Central memory CD8-positive, alpha-beta T cell (primary cell): ENCODE measurements around the gene DDI2.

Source experiments
- ATAC-seq: fragments of 150-1000 bp; cut with Tn5 transposase; replicated peaks from 2 replicates; pipeline ENCODE4 v1.10.0; 2022; ENCODE audit warnings: mild to moderate bottlenecking, moderate FRiP score, moderate number of reproducible peaks; ENCODE audit not compliant: poor library complexity, severe bottlenecking; ENCODE audit errors: extremely low read depth
- DNase-seq, 2 donors: peaks; one replicate each; pipeline ENCODE4 v3.0.0; 2021; ENCODE audit warnings: low spot score in 2 of 2
- H3K27ac Mint-ChIP-seq: one replicate; pipeline ENCODE4 v1.8.0; 2022; ENCODE audit warnings: low read depth, mild to moderate bottlenecking, moderate library complexity, mixed read lengths
- H3K27me3 Mint-ChIP-seq: one replicate; pipeline ENCODE4 v1.8.0; 2022; ENCODE audit warnings: mixed read lengths
- H3K36me3 Mint-ChIP-seq: one replicate; pipeline ENCODE4 v1.8.0; 2022; ENCODE audit warnings: mild to moderate bottlenecking, moderate library complexity, mixed read lengths; ENCODE audit not compliant: insufficient read depth
- H3K4me1 Mint-ChIP-seq: one replicate; pipeline ENCODE4 v1.8.0; 2022; ENCODE audit warnings: mixed read lengths
- H3K4me3 Mint-ChIP-seq: one replicate; pipeline ENCODE4 v1.8.0; 2022; ENCODE audit warnings: mild to moderate bottlenecking, moderate library complexity, mixed read lengths
- H3K9me3 Mint-ChIP-seq: one replicate; pipeline ENCODE4 v1.8.0; 2022; ENCODE audit warnings: mixed read lengths

DDI2 gene

GRCh38 chr1:15707239-15707925 is 90.1 kb downstream of the DDI2 start:
- H3K4me3 Mint-ChIP-seq, result no peak overlapping the region
- peaks cover 34% of the 10 kb centered on the region for H3K4me1 Mint-ChIP-seq
- ATAC-seq (no peak), DNase-seq (no peak)
- no peaks in the 10 kb centered on the region for H3K9me3 Mint-ChIP-seq
- H3K36me3 Mint-ChIP-seq, result peaks cover 13% of the 10 kb centered on the region
- no peak overlapping the region for H3K27ac Mint-ChIP-seq
- H3K27me3 Mint-ChIP-seq, result no peaks in the 10 kb centered on the region

DNA sequence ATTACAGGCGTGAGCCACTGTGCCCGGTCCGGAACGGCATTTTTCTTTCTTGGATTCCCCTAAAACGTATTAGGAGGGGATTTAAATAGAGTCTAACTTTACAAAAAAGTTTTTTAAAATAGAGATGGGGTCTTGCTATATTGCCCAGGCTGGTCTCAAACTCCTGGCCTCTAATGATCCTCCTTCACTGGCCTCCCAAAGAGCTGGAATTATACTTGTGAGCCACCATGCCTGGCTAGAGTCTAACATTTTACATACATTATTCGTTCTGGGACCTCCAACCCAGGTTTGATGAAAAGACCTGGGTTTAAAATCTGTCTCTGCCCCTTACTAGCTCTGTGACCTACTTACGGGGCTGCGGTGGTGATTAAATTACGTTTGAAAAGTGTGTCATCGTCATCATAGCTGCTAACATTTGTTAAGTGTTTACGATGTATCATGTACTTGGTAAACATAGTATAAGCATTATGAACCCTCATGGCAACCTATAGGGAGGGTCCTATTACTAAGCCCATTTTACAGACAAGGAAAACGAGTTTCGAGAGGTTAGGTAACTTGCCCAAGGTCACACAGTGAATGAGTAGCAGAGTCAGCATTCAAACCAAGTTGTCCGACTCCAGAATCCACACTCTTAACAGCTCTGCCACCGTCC is 91.4 kb downstream of the DDI2 start:
- ATAC-seq (no peak), DNase-seq (no peak)
- Mint-ChIP-seq H3K27ac (no peak overlapping the region), H3K4me3 (no peak overlapping the region), H3K4me1 (peaks cover 27% of the 10 kb centered on the region), H3K36me3 (peaks cover 10% of the 10 kb centered on the region), H3K27me3 (no peaks in the 10 kb centered on the region), H3K9me3 (no peaks in the 10 kb centered on the region)

DNA sequence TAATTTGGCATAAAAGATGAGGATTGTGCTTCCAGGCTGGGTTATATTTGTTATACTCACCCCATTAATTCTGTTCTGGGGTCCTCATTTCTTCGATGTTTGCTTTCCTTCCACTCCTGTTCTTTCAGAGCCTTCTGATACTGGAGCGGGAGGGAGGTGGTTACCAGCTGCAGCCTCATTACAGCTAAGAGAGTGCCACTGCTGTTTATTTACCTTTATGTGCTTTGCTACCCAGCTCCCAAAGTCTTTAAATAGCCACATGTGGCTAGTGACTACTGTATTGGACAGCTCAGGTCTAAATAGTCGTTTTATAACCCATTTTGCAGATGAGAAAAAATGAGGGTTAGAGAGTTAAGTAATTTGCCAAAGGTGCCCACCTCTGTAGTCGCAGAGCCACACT is 92.0 kb downstream of the DDI2 start:
- ATAC-seq (no peak), DNase-seq (no peak)
- Mint-ChIP-seq H3K36me3 (peaks cover 13% of the 10 kb centered on the region), H3K27me3 (no peaks in the 10 kb centered on the region), H3K27ac (no peak overlapping the region), H3K9me3 (no peaks in the 10 kb centered on the region), H3K4me1 (peaks cover 21% of the 10 kb centered on the region), H3K4me3 (no peak overlapping the region)

- no peak for ATAC-seq
- no peak overlapping the region for H3K4me3 Mint-ChIP-seq
- H3K27me3 Mint-ChIP-seq, result no peaks in the 10 kb centered on the region
- no peaks in the 10 kb centered on the region for H3K9me3 Mint-ChIP-seq
- H3K27ac Mint-ChIP-seq, result no peak overlapping the region
- H3K4me1 Mint-ChIP-seq, result peaks cover 11% of the 10 kb centered on the region
- H3K36me3 Mint-ChIP-seq, result peaks cover 25% of the 10 kb centered on the region
- DNase-seq, result no peak
Observed at GRCh38 chr1:15712168-15712567, 94.9 kb downstream of the DDI2 start.

- H3K27me3 Mint-ChIP-seq, result no peaks in the 10 kb centered on the region
- no peak overlapping the region for H3K4me3 Mint-ChIP-seq
- DNase-seq, result no peak
Observed at GRCh38 chr1:15714406-15715136, 97.3 kb downstream of the DDI2 start.

DNA sequence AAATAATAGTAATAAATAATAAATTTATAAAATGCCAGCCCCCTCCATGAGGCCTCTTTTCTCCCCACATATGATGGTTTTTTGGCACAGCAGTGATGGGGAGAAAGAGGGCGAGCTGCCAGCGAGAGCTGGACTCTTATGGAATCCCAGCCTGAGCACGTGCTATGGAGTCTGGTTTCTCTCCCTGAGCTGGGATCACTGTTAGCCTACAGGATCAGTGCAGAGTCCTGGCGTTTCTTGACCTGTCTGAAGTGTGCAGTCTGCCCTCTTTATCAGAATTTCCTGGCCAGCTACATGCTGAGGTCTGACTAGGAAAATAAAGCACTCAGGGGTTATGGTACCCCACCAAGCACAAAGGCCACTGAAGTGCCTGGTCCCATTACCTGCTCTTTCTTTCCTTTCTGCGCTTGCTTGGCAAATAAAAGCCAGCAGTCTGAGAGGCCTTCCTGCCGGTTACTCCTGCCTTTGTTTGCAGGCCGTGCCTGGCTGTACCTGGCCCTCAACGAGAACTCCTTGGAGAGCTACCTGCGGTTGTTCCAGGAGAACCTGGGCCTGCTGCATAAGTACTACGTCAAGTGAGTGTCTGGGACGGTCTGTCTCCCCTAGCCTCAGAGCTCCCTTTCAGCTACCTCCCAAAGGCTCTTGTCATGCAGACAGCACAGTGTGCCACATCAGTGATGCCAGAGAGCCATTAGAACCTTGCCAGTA is 100.3 kb downstream of the DDI2 start:
- Mint-ChIP-seq H3K4me1 (no peaks in the 10 kb centered on the region), H3K4me3 (no peak overlapping the region), H3K27me3 (no peaks in the 10 kb centered on the region), H3K27ac (peak overlapping the region; percentile 55), H3K9me3 (no peaks in the 10 kb centered on the region), H3K36me3 (peaks cover 34% of the 10 kb centered on the region)
- no peak for DNase-seq
- ATAC-seq, result no peak

More at GRCh38 chr1:15714406-15715136, 97.3 kb downstream of the DDI2 start:
- H3K27ac Mint-ChIP-seq, result no peak overlapping the region
- no peak for ATAC-seq
- H3K4me1 Mint-ChIP-seq, result peaks cover 6% of the 10 kb centered on the region
- peaks cover 28% of the 10 kb centered on the region for H3K36me3 Mint-ChIP-seq
- no peaks in the 10 kb centered on the region for H3K9me3 Mint-ChIP-seq

- H3K27ac Mint-ChIP-seq, result no peak overlapping the region
- no peak overlapping the region for H3K4me3 Mint-ChIP-seq
- peaks cover 34% of the 10 kb centered on the region for H3K36me3 Mint-ChIP-seq
- no peaks in the 10 kb centered on the region for H3K27me3 Mint-ChIP-seq
- no peaks in the 10 kb centered on the region for H3K4me1 Mint-ChIP-seq
- no peaks in the 10 kb centered on the region for H3K9me3 Mint-ChIP-seq
- ATAC-seq (no peak), DNase-seq (no peak)
Observed at GRCh38 chr1:15718199-15718601, 100.9 kb downstream of the DDI2 start.
